IPS-NIHi7 (cell line): ENCODE results near the gene HM13.
A peak's percentile ranks its signal among the peaks of the same experiment; 100 is the strongest.
"Not testable (repeated sequence)": the region's sequence is repeated elsewhere in the genome, so short reads cannot be mapped to it uniquely, and the experiment has no call there.

Experiments
- DNase-seq: peaks from one replicate; pipeline ENCODE4 v3.0.0; 2012; ENCODE audit warnings: mixed read lengths; ENCODE audit errors: extremely low spot score

HM13 gene

DNA sequence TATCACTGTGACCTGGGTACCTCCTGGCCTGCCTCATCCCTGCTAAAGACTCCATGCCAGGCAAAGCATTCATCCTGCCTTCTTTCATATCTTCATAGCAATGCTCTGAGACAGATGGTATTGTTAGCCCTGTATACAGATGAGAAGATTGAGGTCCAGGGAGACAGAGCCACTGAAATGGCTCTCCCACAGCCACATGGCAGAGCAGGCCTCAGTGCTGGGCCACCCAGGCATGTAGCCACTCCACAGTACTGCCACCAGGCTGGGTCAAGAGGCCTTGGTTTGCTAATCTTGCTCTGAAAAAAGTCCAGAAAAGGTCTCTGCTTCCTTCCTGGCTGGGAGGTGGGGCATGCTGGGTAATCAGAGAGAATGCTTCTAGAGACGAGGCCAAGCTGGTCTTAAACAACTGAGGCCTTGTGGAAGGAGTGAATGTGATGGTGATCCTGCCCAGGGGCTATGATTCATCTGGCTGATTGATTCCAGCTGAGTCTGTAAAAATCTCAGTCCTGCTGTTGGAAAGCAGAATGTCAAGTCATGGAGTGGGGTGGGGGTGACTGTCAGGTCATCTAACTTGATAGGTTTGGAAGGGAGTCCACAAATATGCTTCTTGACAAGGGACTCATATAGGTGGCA is 29.8 kb downstream of the HM13 start:
- no peak for DNase-seq

- DNase-seq = no peak
Measured at GRCh38 chr20:31544600-31544999, 30.4 kb downstream of the HM13 start.

- not testable (repeated sequence) for DNase-seq
Measured at GRCh38 chr20:31545621-31546040, 31.4 kb downstream of the HM13 start.

DNA sequence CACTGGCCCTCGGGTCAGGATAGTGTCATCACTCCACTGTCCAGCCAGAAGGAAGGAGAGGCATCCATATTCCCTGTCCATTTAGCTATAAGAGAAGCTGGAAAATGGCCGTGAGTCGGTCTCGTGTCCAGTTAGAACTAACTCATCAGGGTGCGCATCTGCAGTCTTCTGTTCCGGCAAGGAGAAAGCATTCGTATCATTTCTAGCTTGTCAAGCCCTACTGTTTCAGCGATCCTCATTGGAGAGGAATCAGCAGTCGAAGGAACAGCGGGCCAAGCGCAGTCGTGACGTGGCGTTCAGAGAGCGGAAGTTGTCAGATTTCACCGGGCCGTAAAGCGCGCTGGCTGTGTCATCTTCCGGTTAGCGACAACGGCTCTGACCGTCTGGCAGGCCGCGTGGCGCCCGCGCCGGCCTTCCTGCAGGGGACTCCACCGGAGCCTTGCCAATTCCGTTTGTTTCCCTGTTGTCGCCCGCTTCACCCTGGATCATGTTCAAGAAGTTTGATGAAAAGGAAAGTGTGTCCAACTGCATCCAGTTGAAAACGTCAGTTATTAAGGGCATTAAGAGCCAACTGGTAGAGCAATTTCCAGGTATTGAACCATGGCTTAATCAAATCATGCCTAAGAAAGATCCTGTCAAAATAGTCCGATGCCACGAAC is 32.9 kb downstream of the HM13 start:
- DNase-seq = peak; percentile 82

DNA sequence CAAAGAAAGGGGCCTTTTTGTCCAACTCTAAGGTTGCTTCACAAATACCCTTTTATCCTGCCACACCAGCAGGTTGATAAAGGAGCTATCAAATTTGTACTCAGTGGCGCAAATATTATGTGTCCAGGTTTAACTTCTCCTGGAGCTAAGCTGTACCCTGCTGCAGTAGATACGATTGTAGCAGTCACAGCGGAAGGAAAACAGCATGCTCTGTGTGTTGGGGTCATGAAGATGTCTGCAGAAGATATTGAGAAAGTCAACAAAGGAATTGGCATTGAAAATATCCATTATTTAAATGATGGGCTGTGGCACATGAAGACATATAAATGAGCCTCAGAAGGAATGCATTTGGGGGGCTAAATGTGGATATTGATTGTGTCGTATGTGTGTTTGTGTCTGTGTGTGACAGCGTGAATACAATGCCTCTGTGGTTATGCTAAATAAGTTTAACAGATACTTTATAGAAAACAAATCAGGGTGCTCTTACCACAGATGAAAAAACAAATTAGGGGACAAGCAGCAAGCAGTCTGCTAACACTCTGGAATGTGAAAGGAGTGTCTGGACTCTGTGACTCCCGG is 33.6 kb downstream of the HM13 start:
- DNase-seq = no peak

GRCh38 chr20:31548820-31549512 is 34.7 kb downstream of the HM13 start:
- no peak for DNase-seq

DNA sequence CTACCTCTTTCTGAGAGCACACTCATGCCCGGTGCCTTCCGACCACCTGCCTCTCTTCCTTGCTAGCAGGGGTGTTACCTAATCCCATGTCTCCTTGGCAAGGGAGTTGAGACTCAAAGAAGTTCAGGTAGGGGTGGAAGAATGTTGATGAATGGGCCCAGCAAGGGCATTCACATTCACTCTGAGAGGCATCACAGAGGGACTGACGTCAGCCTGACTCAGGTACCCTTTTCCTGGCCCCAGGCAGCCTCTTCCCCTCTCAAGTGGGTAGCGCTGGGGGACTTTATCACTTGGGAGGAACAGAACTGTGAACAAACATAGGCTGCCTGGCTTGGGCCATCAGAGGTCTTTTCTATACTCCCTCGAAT is 35.3 kb downstream of the HM13 start:
- DNase-seq = no peak

GRCh38 chr20:31550099-31550498 is 35.9 kb downstream of the HM13 start:
- DNase-seq = no peak

- no peak for DNase-seq
Measured at GRCh38 chr20:31551163-31552081, 37.2 kb downstream of the HM13 start.

- no peak for DNase-seq
Measured at GRCh38 chr20:31555203-31555775, 41.0 kb downstream of the HM13 start.

DNA sequence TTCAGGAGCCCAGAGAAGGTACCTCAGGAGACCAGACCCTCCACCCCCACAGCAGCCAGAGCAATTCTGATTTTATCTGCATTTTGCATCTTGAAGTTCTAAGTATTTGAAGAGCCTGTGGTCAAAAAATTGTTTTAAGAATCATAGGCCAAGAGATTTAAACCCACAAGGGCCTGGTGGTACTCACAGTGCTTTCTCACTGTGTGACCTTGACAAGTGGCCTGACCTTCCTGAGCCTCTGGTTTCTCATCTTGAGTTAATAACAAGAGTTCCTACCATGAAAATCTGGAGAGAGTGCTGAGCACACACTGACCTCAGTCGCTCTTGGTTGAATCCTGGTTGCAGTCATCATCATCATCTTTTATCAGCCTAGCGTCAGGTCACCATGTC is 45.5 kb downstream of the HM13 start:
- no peak for DNase-seq

DNA sequence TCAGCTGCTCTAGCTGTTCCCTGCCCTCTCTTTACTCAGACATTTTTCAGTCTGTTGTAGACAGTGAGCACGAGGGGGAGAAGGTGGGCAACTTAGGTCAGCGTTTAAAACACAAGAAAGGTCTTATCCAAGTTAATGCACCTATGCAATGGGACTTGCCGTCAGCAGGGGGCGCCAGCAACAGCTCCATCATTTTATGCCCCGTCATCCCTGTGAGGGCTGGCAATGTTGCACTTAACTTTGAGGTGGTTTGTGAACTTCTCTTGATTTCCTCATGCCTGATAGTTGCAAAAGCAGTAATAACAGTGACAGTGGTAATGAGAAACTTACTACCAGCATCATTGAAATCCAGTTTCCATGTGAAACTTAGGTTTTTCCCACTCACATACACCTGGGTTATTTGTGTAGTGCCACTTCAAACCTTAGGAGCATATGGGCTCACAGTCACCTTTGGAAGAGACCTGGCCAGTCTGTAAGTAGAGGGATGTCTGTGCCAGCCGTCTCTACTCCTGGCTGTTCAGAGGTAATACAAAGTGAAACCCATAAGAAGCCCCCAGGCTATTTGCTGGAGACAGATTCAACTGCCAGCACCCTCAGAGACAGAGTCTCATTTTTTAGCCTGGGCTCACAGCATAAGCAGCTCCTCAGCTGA is 46.0 kb downstream of the HM13 start:
- DNase-seq = peak; percentile 65

DNA sequence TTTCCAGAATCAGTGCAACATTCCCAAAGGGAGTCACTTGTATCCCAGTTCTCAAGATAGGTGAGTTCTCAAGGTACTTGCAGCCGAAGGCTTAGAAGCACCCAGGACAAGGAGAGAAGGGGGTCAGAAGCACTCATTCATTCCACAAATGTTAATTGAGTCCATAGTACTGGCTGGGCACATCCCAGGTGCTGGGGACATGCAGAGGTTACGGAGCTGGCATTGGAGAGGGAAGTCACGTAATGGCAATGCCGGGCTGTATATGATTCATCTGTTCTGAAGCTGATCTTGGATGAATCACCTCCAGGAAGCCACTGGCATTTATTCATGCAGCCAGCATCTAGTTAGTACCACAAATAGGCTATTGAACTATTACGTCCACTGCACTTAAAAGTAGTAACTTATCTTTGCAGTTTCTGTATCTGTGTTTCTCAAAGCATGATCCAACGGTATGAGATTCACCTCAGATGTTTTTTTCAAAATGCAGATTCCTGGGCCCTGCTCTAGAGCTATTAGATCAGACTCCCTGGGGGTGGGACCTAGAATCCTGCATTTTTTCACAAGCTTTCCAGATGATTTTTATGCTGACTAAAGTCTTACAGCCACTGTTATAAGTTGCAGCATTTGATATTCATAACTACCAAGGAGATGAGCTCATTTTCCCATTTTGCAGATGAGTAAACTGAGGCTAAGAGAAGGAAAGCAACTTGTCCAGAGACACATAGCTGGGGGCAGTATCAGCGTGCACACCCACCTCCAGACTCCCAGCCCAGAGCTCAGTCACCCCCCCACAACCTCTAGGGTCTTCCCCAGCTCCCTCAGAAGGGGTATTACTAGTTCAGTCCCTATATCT is 46.7 kb downstream of the HM13 start:
- no peak for DNase-seq

- no peak for DNase-seq
Measured at GRCh38 chr20:31562241-31562640, 48.0 kb downstream of the HM13 start.

DNA sequence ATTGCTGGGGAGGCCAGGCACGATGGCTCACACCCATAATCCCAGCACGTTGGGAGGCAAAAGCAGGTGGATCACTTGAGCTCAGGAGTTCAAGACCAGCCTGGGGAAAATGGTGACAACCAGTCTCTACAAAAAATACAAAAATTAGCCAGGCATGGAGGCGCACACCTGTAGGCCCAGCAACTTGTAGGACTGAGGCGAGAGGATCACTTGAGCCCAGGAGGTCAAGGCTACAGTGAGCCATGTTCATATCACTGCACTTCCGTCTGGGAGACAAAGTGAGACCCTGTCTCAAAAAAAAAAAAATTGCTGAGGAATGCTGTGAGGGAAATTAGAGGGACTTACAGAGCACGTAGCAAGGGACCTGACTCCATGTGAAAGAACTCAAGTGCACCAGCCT is 50.0 kb downstream of the HM13 start:
- DNase-seq = no peak

DNA sequence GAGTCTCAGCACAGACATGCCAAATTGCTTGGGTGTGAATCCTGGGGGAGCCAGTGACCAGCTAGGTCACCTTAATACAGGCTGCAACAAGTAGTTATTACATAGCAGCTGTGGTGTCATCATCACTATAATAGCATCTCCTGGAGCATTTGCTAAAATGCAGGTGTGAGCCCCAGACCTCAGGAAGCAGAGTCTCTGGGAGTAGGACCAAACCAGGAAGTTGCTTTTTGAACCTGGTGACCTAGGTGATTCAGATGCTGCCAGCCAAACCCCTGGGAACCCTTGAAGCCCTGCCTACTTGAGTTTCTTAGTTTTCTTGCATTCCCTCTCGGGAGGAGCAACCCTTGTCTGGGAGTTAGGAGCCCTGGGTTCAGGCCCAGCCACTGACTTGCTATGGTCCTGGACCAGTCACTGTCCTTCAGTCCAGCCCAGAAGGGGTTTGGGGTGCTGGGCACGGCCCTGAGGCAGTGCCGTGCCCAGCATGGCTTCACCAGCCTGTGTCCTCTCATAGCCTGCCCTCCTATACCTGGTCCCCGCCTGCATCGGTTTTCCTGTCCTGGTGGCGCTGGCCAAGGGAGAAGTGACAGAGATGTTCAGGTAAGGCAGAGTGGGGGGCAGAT is 51.6 kb downstream of the HM13 start:
- no peak for DNase-seq

GRCh38 chr20:31566319-31566657 is 52.0 kb downstream of the HM13 start:
- DNase-seq = no peak

DNA sequence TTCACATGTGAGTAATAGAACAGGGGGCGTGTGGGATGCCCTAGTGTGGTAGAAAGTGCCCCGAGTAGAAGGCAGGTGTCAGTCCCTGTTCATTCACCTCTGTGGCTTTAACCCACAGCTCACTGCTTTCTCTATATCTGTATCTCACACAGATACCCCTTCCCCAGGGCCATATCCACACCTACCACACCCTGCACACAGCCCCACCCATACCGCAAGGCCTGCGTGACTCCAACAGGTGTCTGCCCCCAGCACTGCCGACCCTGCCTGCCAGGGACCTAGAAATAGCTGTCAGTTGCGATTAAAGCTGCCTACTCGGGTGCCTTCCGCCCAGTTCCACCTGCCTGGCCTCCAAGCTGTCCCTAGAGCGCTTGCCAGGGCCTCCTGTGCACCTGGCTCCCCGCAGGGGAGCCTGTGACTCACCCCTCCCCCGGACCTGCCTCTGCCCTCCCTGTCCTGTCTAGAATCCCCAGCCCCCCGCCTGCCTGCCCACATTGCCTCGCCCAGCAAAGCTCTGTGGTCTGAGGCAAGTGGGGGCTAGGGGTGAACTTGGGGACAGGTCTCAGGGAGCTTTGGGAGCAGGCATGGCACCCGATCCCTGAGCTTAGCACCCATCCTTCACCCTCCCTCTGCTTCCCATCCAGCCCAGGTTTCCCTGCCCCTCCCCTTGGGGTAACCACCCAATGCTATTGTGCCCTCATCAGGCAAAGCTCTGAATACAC is 52.6 kb downstream of the HM13 start:
- DNase-seq = peak; percentile 46

GRCh38 chr20:31567380-31567720 is 53.1 kb downstream of the HM13 start:
- DNase-seq = no peak
